HEK293 (cell line): Measurements from ENCODE around the gene ITGB2.

Experiments used
- BCL11A ChIP-seq: fragments of 450-650 bp; formaldehyde crosslinking; IDR thresholded peaks from 2 replicates; pipeline ENCODE4 v1.5.1; 2016; ENCODE audit warnings: low read depth, missing biosample characterization, missing genetic modification characterization
- YY1 ChIP-seq: fragments of 450-650 bp; formaldehyde crosslinking; IDR thresholded peaks from 2 replicates; pipeline ENCODE4 v1.5.1; 2018; ENCODE audit warnings: missing biosample characterization, missing genetic modification characterization
- ZNF292 ChIP-seq: fragments of 450-650 bp; formaldehyde crosslinking; IDR thresholded peaks from 2 replicates; pipeline ENCODE4 v1.5.1; 2016; ENCODE audit warnings: low read depth, missing biosample characterization, missing genetic modification characterization, borderline replicate concordance
- ZSCAN30 ChIP-seq: fragments of 450-650 bp; IDR thresholded peaks from 2 replicates; pipeline ENCODE4 v1.5.1; 2018; ENCODE audit warnings: missing biosample characterization, mild to moderate bottlenecking, missing genetic modification characterization, moderate library complexity
- TF ChIP-seq, protein P1 (sequence below): fragments of 450-650 bp; formaldehyde crosslinking; IDR thresholded peaks from 2 replicates; pipeline ENCODE4 v1.5.1; 2016; ENCODE audit warnings: missing biosample characterization, missing genetic modification characterization
- TF ChIP-seq, protein P2 (sequence below): IDR thresholded peaks from 2 replicates; pipeline ENCODE4 v1.6.1; 2011; ENCODE audit warnings: mild to moderate bottlenecking, low read depth, low read length, borderline replicate concordance
- TF ChIP-seq, protein P3 (sequence below): fragments of 450-650 bp; formaldehyde crosslinking; IDR thresholded peaks from 2 replicates; pipeline ENCODE4 v1.5.1; 2017; ENCODE audit warnings: missing biosample characterization, mild to moderate bottlenecking, missing genetic modification characterization, moderate library complexity

DNA sequence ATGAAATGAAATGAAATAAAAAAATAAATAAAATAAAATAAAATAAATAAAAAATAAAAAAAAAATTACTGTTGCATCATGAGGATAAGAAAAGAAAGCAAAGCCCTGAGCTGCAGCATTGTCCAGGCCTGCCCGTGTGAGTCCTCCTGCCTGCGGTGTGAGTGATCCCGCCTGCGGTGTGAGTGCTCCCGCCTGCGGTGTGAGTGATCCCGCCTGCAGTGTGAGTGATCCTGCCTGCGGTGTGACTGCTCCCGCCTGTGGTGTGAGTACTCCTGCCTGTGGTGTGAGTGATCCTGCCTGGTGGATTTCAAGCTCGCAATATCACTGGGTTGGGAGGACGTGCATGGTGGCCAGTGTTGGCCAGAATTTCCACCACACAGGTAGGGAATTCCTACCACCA is 24.8 kb downstream of the ITGB2 start:
- TF ChIP-seq, protein P1, sequence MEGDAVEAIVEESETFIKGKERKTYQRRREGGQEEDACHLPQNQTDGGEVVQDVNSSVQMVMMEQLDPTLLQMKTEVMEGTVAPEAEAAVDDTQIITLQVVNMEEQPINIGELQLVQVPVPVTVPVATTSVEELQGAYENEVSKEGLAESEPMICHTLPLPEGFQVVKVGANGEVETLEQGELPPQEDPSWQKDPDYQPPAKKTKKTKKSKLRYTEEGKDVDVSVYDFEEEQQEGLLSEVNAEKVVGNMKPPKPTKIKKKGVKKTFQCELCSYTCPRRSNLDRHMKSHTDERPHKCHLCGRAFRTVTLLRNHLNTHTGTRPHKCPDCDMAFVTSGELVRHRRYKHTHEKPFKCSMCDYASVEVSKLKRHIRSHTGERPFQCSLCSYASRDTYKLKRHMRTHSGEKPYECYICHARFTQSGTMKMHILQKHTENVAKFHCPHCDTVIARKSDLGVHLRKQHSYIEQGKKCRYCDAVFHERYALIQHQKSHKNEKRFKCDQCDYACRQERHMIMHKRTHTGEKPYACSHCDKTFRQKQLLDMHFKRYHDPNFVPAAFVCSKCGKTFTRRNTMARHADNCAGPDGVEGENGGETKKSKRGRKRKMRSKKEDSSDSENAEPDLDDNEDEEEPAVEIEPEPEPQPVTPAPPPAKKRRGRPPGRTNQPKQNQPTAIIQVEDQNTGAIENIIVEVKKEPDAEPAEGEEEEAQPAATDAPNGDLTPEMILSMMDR (tag by site-specific recombination), result no peak
- TF ChIP-seq ZNF292 (no peak), ZSCAN30 (tag by site-specific recombination) (no peak), BCL11A (no peak), YY1 (tag by site-specific recombination) (no peak)
- TF ChIP-seq, protein P2, sequence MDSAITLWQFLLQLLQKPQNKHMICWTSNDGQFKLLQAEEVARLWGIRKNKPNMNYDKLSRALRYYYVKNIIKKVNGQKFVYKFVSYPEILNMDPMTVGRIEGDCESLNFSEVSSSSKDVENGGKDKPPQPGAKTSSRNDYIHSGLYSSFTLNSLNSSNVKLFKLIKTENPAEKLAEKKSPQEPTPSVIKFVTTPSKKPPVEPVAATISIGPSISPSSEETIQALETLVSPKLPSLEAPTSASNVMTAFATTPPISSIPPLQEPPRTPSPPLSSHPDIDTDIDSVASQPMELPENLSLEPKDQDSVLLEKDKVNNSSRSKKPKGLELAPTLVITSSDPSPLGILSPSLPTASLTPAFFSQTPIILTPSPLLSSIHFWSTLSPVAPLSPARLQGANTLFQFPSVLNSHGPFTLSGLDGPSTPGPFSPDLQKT, result no peak
- TF ChIP-seq, protein P3, sequence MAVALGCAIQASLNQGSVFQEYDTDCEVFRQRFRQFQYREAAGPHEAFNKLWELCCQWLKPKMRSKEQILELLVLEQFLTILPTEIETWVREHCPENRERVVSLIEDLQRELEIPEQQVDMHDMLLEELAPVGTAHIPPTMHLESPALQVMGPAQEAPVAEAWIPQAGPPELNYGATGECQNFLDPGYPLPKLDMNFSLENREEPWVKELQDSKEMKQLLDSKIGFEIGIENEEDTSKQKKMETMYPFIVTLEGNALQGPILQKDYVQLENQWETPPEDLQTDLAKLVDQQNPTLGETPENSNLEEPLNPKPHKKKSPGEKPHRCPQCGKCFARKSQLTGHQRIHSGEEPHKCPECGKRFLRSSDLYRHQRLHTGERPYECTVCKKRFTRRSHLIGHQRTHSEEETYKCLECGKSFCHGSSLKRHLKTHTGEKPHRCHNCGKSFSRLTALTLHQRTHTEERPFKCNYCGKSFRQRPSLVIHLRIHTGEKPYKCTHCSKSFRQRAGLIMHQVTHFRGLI, result no peak
